ACC112 (cell line): ENCODE data around the gene UNC50.
A peak's percentile ranks its signal among the peaks of the same experiment; 100 is the strongest.

ENCODE experiments used
- H2AFZ ChIP-seq: fragments of 200-600 bp; sonication (generic); one replicate; pipeline ENCODE4 v1.6.0; 2017; ENCODE audit warnings: antibody characterized with exemption, low read length; ENCODE audit not compliant: unreplicated experiment
- H3K27ac ChIP-seq: fragments of 200-600 bp; sonication (generic); 2 replicates; pipeline ENCODE4 v1.5.1; 2014; ENCODE audit warnings: low read depth, mild to moderate bottlenecking, antibody characterized with exemption, low read length, moderate library complexity
- H3K27me3 ChIP-seq: fragments of 200-600 bp; sonication (generic); 2 replicates; pipeline ENCODE4 v1.6.1; 2014; ENCODE audit warnings: mild to moderate bottlenecking, antibody characterized with exemption, low read length, moderate library complexity, mixed read lengths; ENCODE audit not compliant: insufficient read depth
- H3K36me3 ChIP-seq: fragments of 200-600 bp; sonication (generic); 2 replicates; pipeline ENCODE4 v1.6.1; 2016; ENCODE audit warnings: mild to moderate bottlenecking, antibody characterized with exemption, low read length, moderate library complexity, mixed read lengths; ENCODE audit not compliant: insufficient read depth
- H3K4me1 ChIP-seq: fragments of 200-600 bp; sonication (generic); one replicate; pipeline ENCODE4 v1.6.1; 2016; ENCODE audit warnings: low read length, mixed read lengths; ENCODE audit not compliant: insufficient read depth, unreplicated experiment, control insufficient read depth
- H3K4me3 ChIP-seq: fragments of 200-600 bp; sonication (generic); 2 replicates; pipeline ENCODE4 v1.5.1; 2014; ENCODE audit warnings: mild to moderate bottlenecking, low read depth, low read length
- H3K79me2 ChIP-seq: fragments of 200-600 bp; sonication (generic); one replicate; pipeline ENCODE4 v1.6.0; 2016; ENCODE audit warnings: low read length; ENCODE audit not compliant: control insufficient read depth, unreplicated experiment, insufficient read depth

The UNC50 gene

DNA sequence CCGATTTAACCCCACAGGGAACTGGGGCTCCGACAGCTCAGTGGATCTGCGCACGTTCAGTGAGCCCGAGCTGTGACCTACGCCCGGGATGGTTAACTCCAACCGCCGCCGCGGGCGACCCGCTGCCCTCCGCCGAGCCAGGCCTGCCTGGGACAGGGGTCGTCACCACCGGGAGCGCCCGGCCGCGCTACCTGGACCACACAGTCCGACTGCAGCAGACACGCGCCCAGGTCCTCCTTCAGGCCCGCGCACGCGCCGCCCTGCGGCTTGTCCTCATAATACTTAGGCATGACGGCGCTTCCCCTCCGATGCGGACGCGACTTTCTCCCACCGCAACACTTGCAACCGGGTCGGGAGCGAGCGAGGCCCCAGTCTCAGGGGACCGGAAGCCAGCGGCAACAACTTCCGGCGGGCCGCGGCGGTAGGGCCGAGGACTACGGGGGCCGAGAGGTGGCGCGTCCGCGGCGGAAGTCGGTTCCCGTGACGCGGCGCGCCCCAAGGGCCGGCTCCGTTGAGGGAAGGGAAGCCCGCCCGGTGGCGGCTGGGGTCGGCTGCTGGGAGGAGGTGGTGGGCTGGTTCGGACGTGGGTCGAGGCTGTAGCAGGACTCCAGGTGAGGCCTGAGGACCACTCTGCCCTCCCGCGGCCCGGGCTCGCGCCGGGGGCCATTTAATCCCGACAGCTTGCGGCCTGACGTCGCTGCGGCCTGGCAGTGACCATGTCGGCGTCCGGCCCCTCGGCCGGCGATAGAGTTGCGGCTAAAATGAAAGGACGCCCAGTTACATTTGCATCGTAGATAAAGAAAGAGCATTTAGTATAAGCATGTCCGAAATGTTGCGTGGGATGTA, at the start of gene UNC50, which contains the start of gene COA5:
Gene UNC50 (plus strand): TSS at position 474 of the 846 bp plus-strand sequence. CDS start 1,171 bp downstream, outside the sequence.
Gene COA5 (minus strand): TSS at position 397 of the 846 bp plus-strand sequence. CDS start 107 bp downstream, at position 290.
- H3K27me3 ChIP-seq: no peaks in the 10 kb centered on the region
- H3K27ac ChIP-seq: peak within 1 kb of the TSS; percentile 76
- peaks cover 33% of the 10 kb centered on the region for H3K4me1 ChIP-seq
- peaks cover 65% of the 10 kb centered on the region for H3K79me2 ChIP-seq
- peaks cover 13% of the 10 kb centered on the region; the same call in 1 of the 2 replicates for H3K36me3 ChIP-seq
- peak within 1 kb of the TSS; percentile 93 for H2AFZ ChIP-seq
- H3K4me3 ChIP-seq: peak within 1 kb of the TSS; percentile 94

GRCh38 chr2:98558852-98559530, 49.4 kb upstream of the UNC50 start:
- Histone ChIP-seq H3K27ac (no peak overlapping the region), H3K79me2 (no peaks in the 10 kb centered on the region), H3K4me1 (peaks cover 14% of the 10 kb centered on the region), H2AFZ (no peak overlapping the region), H3K4me3 (no peak overlapping the region), H3K27me3 (no peaks in the 10 kb centered on the region), H3K36me3 (no peaks in the 10 kb centered on the region)

GRCh38 chr2:98559581-98559980, 48.8 kb upstream of the UNC50 start:
- Histone ChIP-seq H3K4me3 (no peak overlapping the region), H3K27me3 (no peaks in the 10 kb centered on the region), H3K27ac (no peak overlapping the region), H2AFZ (no peak overlapping the region), H3K4me1 (peaks cover 14% of the 10 kb centered on the region), H3K36me3 (no peaks in the 10 kb centered on the region), H3K79me2 (no peaks in the 10 kb centered on the region)

DNA sequence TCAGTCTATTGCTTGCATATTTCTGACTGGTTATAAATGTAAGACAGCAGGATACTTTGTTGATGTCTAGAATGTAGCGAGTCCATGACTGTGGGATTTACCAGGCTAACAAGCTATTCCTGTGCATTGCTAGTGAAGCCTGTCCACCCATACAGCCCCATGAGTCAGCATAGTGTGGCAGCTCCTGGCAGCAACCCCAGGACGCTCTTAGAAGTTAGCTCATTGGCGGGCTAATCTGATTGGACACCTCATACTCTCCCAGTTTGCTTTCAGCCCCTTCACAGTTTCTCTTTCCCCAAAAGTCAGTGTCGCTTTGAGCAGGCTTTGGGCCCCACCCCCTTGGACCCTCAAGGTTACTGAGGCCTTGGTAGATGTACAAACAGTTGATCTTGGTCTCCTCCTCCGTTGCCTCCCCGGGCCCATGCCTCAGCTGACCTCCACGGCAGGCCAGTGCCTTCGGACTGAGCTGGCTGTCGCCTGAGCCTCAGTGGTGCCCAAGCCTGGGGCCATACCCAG, 48.1 kb upstream of the UNC50 start:
- Histone ChIP-seq H3K79me2 (no peaks in the 10 kb centered on the region), H2AFZ (no peak overlapping the region), H3K4me3 (no peak overlapping the region), H3K36me3 (no peaks in the 10 kb centered on the region), H3K27ac (peak overlapping the region; percentile 31; the same call in 1 of the 2 replicates), H3K4me1 (peaks cover 14% of the 10 kb centered on the region), H3K27me3 (no peaks in the 10 kb centered on the region)

DNA sequence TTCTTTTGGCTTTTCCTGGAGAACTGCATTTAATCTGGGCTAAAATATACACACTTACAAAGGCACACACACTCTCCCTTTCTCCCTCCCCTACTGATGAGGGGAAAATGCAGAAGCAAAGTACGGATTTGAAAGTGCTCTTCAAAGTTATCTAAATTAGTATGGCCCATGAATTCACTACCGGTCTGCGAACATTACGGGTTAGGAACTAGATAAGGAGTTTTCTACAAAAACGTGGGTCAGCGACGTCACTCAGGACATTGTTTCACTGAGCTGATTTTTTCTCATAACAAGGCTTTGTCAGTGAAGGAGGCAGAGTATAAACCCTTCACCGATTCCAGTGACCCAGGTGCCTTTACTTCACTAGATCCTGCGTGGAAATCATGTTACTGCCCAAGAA, 47.4 kb upstream of the UNC50 start:
- Histone ChIP-seq H3K4me3 (no peak overlapping the region), H2AFZ (no peak overlapping the region), H3K27ac (no peak overlapping the region), H3K4me1 (peaks cover 14% of the 10 kb centered on the region), H3K27me3 (no peaks in the 10 kb centered on the region), H3K79me2 (no peaks in the 10 kb centered on the region), H3K36me3 (no peaks in the 10 kb centered on the region)

DNA sequence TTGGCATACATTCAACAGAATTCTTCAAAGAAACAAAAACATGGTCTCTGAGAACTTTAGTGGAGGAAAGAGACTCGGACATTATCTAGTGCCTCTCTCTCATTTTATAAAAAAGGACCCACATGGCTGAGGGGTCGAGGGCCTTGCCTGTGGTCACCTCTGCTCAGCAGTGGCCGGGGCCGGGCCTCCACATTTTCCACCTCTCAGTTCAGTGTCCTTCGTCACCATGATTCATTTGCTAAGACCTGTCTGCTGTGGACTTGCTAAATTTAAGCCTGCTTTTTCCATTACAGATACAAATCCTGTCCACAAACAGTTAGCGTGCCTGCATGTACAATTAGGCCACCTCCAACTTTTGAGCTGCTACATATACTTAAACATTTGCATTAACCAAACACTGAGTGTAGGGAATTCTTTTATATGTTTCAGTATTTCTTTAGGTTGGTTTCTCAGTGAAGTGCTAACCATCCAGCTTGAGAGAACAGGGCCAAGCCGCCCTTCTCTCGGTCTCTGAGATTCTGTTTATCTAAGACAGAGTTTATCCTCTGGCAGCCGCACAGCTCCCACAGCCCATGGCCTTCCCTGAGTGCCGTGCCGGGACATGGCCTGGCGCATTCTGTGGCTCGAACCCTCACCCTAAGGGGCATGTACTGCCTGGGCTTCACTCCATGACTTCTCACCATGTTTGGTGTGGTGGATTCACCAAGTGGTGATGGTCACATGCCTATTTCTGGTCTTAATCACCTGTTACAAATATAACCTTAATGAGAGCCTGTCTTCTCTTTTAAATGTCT, 46.3 kb upstream of the UNC50 start:
- Histone ChIP-seq H3K4me1 (peaks cover 14% of the 10 kb centered on the region), H3K27me3 (no peaks in the 10 kb centered on the region), H3K4me3 (no peak overlapping the region), H3K27ac (no peak overlapping the region), H2AFZ (no peak overlapping the region), H3K79me2 (no peaks in the 10 kb centered on the region), H3K36me3 (no peaks in the 10 kb centered on the region)

DNA sequence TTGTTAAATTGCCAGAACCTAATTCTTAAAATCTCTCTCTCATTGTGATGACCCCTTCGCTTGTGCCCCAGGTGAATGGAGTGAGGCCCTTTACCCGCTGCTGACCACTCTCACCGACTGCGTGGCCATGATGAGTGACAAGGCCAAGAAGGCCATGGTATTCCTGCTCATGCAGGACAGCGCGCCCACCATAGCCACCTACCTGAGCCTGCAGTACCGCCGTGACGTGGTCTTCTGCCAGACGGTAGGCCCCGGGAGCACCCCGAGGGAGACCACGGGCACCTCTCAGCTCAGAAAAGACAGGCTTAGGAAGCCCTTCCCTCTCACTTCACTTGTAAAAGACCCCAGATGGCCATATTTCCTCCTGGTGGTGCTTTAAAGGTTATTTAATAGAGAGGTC, 45.0 kb upstream of the UNC50 start:
- Histone ChIP-seq H3K36me3 (no peaks in the 10 kb centered on the region), H2AFZ (no peak overlapping the region), H3K4me3 (no peak overlapping the region), H3K4me1 (peaks cover 14% of the 10 kb centered on the region), H3K79me2 (no peaks in the 10 kb centered on the region), H3K27me3 (no peaks in the 10 kb centered on the region), H3K27ac (no peak overlapping the region)

DNA sequence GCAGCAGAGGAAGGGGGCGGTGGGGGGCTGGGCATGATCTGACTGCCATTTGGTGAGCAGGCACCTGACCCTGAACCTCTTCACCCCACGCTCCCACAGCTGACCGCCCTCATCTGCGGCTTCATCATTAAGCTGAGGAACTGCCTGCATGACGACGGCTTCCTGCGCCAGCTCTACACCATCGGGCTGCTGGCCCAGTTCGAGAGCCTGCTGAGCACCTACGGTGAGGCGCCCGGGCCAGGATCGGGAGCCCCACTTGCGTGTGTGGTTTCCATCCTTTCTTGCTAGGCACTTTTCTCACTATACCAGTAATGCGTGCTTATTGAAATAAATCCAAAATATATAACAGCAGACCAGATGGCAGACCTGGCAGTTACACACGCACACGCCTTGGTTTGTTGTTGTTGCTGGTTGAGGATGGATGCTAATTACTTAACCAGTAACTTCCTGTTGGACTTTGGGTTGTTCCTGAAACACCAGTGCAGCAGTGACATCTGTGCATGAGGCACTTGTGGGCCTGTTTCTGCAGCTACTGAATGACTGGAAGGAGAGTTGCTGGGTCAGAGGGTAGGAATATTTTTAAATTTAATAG, 43.8 kb upstream of the UNC50 start:
- Histone ChIP-seq H3K36me3 (no peaks in the 10 kb centered on the region), H2AFZ (no peak overlapping the region), H3K4me3 (no peak overlapping the region), H3K27ac (no peak overlapping the region), H3K79me2 (no peaks in the 10 kb centered on the region), H3K27me3 (no peaks in the 10 kb centered on the region), H3K4me1 (peaks cover 11% of the 10 kb centered on the region)

DNA sequence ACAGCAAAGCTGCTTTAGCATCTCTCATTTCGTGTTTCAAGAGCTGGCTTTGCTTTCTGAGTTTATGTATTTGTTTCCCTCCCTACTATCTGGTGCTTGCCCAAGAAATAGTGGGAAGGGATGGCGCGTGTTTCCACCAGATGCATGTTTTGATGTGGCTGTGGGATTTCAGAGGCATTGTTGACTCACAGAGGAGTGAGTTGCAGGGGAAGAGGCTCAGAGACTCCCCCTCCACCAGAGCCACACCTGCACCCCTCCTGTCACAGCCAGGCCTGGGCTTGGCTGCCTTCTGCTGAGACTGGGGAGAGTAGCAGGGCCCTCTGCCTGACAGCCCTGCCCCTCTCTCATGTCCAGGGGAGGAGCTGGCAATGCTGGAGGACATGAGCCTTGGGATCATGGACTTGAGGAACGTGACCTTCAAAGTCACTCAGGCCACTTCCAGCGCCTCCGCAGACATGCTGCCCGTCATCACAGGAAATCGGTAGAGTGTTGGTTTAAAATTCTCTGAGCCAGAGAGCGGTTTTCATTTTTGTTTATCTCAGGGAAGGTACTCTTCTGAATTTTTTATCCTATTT, 43.0 kb upstream of the UNC50 start:
- H3K4me3 ChIP-seq: no peak overlapping the region
- H3K27me3 ChIP-seq: no peaks in the 10 kb centered on the region
- H3K79me2 ChIP-seq: no peaks in the 10 kb centered on the region
- H2AFZ ChIP-seq: no peak overlapping the region
- H3K4me1 ChIP-seq: peaks cover 4% of the 10 kb centered on the region
- H3K36me3 ChIP-seq: no peaks in the 10 kb centered on the region
- no peak overlapping the region for H3K27ac ChIP-seq

DNA sequence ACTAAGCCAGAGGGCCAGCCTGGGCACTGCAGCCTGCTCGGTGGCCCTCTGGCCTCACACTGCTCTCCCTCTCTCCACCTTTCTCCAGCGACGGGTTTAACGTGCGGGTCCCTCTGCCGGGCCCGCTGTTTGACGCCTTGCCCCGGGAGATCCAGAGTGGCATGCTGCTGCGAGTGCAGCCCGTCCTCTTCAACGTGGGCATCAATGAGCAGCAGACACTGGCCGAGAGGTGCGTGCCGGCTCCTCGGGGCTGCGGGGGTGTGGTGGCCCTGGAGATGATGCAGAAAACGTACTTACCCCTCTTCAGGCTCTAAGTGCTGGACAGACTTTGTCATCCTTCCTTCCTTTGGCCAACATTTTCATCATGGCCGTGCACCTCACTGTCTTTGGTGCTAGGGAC, 42.4 kb upstream of the UNC50 start:
- Histone ChIP-seq H2AFZ (no peak overlapping the region), H3K27me3 (no peaks in the 10 kb centered on the region), H3K27ac (no peak overlapping the region), H3K79me2 (no peaks in the 10 kb centered on the region), H3K36me3 (no peaks in the 10 kb centered on the region), H3K4me3 (no peak overlapping the region), H3K4me1 (no peaks in the 10 kb centered on the region)
